HG02588 (cell line): ENCODE data around the gene KLHL41.
"Not testable (repeated sequence)": the region's sequence is repeated elsewhere in the genome, so short reads cannot be mapped to it uniquely, and the experiment has no call there.

Experiments used
- ATAC-seq: cut with Tn5 transposase; IDR thresholded peaks from one replicate; pipeline ENCODE4 v1.9.1; 2021; ENCODE audit warnings: mild to moderate bottlenecking, moderate library complexity; ENCODE audit not compliant: unreplicated experiment

KLHL41 gene

GRCh38 chr2:169507698-169508097 lies 1.8 kb upstream of the KLHL41 start:
- ATAC-seq, result no peak

DNA sequence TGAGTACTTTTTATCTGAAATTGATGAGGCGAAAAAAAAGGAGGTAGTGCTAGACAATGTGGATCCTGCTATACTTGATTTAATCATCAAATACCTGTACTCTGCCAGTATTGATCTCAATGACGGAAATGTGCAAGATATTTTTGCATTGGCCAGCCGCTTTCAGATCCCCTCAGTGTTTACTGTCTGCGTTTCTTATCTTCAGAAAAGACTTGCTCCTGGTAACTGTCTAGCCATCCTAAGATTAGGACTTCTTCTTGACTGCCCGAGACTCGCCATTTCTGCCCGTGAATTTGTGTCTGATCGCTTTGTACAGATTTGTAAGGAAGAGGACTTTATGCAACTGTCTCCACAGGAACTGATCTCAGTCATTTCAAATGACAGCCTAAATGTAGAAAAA lies 453 bp downstream of the KLHL41 start:
- ATAC-seq, result no peak

DNA sequence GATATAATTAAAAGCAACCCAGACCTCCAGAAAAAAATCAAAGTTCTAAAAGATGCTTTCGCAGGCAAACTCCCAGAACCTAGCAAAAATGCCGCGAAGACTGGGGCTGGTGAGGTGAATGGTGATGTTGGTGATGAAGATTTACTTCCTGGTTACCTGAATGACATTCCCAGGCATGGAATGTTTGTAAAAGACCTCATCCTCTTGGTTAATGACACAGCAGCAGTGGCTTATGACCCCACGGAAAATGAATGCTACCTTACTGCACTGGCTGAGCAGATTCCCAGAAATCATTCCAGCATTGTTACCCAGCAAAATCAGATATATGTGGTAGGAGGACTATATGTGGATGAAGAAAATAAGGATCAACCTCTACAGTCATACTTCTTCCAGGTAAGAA lies 994 bp downstream of the KLHL41 start:
- ATAC-seq, result no peak

DNA sequence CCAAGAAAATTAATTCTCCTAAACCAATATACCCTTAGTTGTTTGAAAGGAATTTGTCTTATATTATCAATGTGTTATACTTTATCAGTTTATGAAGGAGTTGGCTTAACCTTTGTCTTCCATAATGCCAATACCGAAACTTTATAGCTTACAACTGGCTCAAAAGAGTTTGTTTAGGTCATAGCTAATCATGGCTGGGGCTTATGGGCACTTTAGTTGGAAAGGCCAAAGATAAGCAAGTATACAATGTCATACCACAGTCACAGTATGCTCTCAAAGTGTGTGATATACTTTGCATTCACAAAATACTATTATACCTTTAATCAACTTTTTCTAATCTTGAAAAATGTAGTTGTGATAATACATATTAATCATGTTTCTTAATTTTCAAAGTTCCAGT lies 2.3 kb downstream of the KLHL41 start:
- ATAC-seq, result no peak

DNA sequence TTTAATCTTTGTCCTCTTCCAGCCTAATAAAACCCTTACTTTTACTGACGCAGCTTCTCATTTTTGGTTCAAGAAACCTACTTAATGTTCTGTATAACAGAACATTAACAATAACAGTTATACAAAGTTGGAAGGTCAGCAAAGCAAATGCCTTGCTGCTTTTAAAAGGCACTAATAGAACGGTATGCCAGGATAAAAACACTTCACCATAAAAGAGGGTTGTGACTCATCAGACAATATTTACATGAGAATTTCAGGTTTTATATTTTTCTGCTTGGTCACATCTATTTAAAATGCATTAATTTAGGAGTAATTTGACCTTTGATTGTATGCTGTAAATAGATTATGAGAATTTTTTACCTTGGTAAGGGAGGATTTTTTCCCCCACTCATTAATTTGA lies 3.0 kb downstream of the KLHL41 start:
- ATAC-seq, result no peak

DNA sequence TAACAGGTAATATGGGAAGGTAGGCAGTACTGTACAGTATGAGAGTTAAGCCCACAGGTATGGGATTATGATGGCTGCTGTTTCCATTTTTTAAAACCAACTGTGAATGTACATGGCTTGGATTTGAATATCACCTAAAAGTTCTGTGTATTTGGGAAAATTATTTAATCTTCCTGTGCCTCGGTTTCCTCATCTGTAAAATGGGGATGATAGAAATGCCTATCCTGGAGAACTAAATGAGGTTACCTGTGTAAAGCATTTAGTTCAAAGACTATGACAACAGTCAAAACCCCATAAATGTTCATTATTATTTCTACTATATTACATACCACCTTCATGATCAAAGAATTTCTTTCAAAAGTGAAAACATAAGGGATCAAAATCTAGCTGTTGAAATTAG lies 3.6 kb downstream of the KLHL41 start:
- ATAC-seq, result no peak

DNA sequence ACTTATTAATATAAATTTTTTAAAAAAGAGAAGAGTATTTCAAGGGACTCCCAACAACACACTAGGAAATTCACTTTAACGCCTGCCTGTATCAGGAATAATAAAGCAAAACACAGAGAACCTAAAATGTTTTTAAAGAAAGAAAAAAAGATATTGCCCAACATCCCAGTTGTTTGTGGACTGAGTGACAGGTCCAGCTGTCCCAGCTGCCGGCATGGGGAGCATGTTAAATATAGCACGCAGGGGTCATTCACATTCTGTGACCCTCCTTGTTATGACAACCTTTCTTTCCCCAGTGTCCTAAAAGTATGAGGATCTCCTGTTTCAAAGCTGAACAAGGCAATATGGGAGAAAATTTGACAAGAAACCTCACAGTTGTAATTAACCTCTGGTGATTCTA lies 4.4 kb downstream of the KLHL41 start:
- ATAC-seq, result no peak

- not testable (repeated sequence) for ATAC-seq
Measured at GRCh38 chr2:169514758-169515157, 5.3 kb downstream of the KLHL41 start.

GRCh38 chr2:169516488-169516995 lies 7.0 kb downstream of the KLHL41 start:
- ATAC-seq, result not testable (repeated sequence)

DNA sequence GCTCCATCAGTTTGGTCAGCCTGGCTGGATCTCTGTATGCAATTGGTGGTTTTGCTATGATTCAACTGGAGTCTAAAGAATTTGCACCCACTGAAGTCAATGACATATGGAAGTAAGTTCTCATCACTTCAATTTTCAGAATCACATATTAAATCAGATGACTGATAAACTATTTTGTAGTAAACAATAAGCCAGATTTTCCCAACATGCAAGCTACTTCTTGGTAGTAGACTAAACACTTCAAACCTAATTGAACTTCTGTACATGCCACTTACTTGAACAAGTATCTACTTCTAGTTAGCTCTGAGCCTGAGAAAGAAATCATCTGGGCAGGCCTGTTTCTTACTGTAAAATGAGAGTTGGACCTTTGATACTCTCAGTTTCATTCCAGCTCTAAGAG lies 11.4 kb downstream of the KLHL41 start:
- ATAC-seq, result no peak

GRCh38 chr2:169523681-169524080 lies 14.2 kb downstream of the KLHL41 start:
- no peak for ATAC-seq

DNA sequence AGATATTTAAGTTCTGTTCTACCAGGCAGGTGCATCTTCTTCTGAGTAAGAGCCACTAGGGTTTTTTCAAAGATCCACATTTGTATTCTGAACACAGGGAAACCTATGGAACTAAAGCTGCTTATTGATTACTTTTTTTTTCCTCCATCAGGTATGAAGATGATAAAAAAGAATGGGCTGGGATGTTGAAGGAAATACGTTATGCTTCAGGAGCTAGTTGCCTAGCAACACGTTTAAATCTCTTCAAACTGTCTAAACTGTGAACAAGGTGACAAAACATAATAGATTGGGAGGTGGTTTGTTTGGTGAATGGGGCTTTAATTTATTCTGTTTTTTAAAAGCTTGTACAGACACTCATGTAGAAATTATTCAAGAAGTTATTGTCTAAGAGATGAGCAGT lies 15.9 kb downstream of the KLHL41 start:
- ATAC-seq, result no peak

- ATAC-seq, result no peak
Measured at GRCh38 chr2:169526451-169526850, 16.9 kb downstream of the KLHL41 start.

DNA sequence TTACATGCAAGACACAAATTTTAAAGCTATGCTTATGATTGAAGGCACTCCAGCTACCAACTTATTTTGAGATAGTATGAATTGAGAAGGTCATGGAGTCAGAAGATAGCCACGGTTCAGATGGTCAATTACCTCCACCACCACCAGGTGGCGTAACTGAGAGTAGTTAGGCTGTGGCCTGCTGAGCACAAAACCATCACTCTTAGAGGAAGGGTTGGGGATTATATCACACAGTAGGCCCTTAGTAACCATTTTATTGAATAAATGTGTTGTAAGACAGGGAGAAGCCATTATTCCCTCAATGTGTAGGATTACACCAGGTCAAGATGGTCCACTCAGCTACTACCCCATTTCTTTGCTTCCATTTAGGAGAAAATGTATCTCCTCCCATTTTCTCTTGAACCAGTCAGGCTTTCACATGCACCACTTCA lies 18.8 kb downstream of the KLHL41 start:
- no peak for ATAC-seq

DNA sequence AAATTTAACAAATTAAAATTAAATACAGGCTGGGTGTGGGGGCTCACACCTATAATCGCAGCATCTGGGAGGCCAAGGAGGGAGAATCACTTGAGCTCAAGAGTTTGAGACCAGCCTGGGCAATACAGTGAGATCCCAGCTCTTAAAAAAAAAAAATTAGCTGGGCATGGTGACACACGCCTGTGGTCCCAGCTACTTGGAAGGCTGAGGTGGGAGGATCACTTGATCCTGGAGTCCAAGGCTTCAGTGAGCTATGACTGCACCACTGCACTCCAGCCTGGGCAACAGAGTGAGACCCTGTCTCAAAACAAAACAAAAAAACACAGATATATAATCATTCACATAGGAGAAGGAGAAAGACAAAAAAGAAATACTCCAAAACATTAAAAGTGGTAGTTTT lies 30.0 kb downstream of the KLHL41 start:
- not testable (repeated sequence) for ATAC-seq

DNA sequence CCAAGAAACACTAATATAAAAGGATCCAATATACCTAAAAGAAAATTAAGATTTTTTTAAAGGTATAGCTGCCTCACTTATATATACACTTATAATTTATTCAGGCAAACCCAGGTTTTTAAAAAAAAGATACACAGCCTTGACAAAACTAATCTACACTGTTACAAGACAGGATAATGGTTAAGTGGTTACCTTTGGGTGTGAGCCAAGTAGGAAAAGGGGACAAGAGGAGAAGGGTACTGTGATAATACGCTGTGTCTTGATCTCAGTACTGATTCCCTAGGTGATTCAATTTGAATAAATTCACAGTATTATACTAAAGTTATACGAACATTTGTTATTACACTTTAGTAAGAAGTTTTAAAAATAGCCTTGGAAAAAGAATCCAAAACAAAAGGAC lies 30.6 kb downstream of the KLHL41 start:
- no peak for ATAC-seq

DNA sequence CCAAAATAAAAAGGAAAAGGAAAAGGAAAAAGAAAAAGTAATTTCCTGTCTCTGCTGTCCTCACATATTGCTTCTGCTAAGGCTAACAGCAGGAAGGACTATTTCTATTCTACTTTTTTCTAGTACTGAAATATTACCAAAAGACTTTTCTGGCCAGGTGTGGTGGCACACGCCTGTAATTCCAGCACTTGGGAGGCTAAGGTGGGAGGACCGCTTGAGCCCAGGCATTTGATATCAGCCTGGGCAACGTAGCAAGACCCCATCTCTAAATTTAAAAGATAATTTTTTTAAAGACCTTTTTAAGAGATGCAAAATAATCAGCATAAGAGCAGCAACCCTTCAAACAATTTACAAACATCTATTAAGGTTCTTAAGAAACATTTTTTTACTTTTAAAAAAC lies 32.9 kb downstream of the KLHL41 start:
- ATAC-seq, result no peak

- ATAC-seq, result no peak
Measured at GRCh38 chr2:169546756-169547155, 37.3 kb downstream of the KLHL41 start.

DNA sequence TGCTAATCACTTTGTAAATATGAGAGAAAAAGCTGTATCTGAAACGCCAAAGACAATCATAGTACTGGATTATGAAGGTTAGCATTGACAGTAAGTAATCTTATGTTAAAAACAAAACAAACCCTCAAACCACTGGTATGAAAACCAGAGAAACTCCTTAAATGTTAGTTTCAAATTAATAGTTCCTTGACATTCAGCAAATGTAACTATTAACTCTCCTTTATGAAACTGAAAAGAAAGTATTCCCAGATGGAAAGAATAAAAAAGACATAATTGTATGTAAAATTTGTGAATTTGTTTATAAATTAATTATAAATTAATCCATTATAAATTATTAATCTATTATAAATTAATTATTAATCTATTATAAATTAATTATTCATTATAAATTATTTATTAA lies 51.9 kb downstream of the KLHL41 start:
- no peak for ATAC-seq

DNA sequence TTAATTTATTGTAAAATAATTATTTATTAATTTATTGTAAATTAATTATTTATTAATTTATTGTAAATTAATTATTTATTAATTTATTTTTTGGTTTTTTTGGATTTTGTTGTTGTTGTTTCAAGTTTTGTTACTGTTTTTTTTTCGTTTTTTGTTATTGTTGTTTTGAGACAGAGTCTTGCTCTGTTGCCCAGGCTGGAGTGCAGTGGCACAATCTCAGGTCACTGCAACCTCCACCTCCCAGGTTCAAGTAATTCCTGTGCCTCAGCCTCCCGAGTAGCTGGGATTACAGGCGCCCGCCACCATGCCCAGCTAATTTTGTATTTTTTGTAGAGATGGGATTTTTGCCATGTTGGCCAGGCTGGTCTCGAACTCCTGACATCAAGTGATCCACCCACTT lies 52.6 kb downstream of the KLHL41 start:
- ATAC-seq, result not testable (repeated sequence)

GRCh38 chr2:169562519-169562918 lies 53.0 kb downstream of the KLHL41 start:
- ATAC-seq, result no peak

- ATAC-seq, result no peak
Measured at GRCh38 chr2:169565686-169566085, 56.2 kb downstream of the KLHL41 start.

DNA sequence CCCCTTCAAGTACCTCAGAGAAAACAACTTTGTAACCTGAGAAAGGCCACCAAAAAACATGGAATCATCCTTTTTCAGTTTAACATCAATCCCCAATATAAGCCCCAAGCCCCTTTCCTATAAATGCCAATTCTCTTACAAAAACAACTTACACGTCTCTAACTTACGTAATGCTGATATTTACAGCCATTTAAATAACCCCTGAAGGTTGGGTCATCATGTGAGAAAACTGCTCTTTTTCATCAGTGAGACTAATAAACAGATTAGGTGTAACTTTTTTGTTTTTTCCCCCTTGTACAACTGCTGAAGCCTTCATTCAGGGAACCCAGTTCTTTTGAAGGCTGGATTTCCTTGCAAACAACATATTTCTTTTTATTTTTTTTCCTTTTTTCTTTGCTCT lies 60.4 kb downstream of the KLHL41 start:
- no peak for ATAC-seq

GRCh38 chr2:169570752-169571151 lies 61.2 kb downstream of the KLHL41 start:
- not testable (repeated sequence) for ATAC-seq
